CD4-positive, alpha-beta memory T cell (primary cell): ENCODE results near the gene KRT33A. TPM values are rescaled to one million over a fixed set of nuclear protein-coding genes. Genes with fewer than 3 reads are reported as not detected.

Experiments used
- CTCF ChIA-PET: fragments of 350-600 bp; sonication (Branson Sonifier 250); formaldehyde crosslinking; loops from one replicate; lab custom pipeline; 2021; ENCODE audit warnings: inconsistent platforms; ENCODE audit not compliant: partially characterized antibody; lab: Charles Lee
- POLR2A ChIA-PET: fragments of 350-600 bp; sonication (Branson Sonifier 250); formaldehyde crosslinking; loops from one replicate; lab custom pipeline; 2021; ENCODE audit not compliant: partially characterized antibody; lab: Charles Lee
- DNase-seq, 5 donors: peaks; one replicate each; pipeline versions ENCODE4 v3.0.0 to v3.0.0-alpha.2; 2020 to 2022; ENCODE audit warnings: mixed read lengths in 1 of 5
- H3K27ac ChIP-seq: one replicate; pipeline ENCODE4 v1.7.0; 2013; ENCODE audit warnings: low read depth, low read length
- H3K27me3 ChIP-seq: 2 replicates; pipeline ENCODE4 v1.7.0; 2013; ENCODE audit warnings: mild to moderate bottlenecking, low read length, moderate library complexity; ENCODE audit not compliant: insufficient read depth
- H3K36me3 ChIP-seq: 2 replicates; pipeline ENCODE4 v1.7.0; 2013; ENCODE audit warnings: mild to moderate bottlenecking, low read length, moderate library complexity; ENCODE audit not compliant: insufficient read depth
- H3K4me1 ChIP-seq: 2 replicates; pipeline ENCODE4 v1.7.0; 2013; ENCODE audit warnings: mild to moderate bottlenecking, low read length, moderate library complexity; ENCODE audit not compliant: insufficient read depth
- H3K4me3 ChIP-seq, 2 donors: one replicate each; pipeline ENCODE4 v1.7.0; 2013; ENCODE audit warnings: low read length in 2 of 2, mild to moderate bottlenecking in 1 of 2
- H3K9me3 ChIP-seq, 2 donors: one replicate each; pipeline ENCODE4 v1.7.0; 2013; ENCODE audit warnings: low read length in 2 of 2, control low read depth in 1 of 2; ENCODE audit not compliant: control insufficient read depth in 1 of 2
- H3K27ac Mint-ChIP-seq, 7 donors: one replicate each; pipeline ENCODE4 v1.8.0; 2020 to 2021; ENCODE audit warnings: mixed read lengths in 7 of 7, mild to moderate bottlenecking in 6 of 7, inconsistent platforms in 3 of 7, moderate library complexity in 3 of 7
- H3K27me3 Mint-ChIP-seq, 2 donors: one replicate each; pipeline ENCODE4 v1.8.0; 2020 to 2021; ENCODE audit warnings: mixed read lengths in 2 of 2
- H3K36me3 Mint-ChIP-seq, 2 donors: one replicate each; pipeline ENCODE4 v1.8.0; 2020 to 2021; ENCODE audit warnings: mixed read lengths in 2 of 2, inconsistent platforms in 1 of 2, mild to moderate bottlenecking in 1 of 2
- H3K4me1 Mint-ChIP-seq, 4 donors: one replicate each; pipeline ENCODE4 v1.8.0; 2020 to 2021; ENCODE audit warnings: mixed read lengths in 4 of 4, mild to moderate bottlenecking in 1 of 4
- H3K4me3 Mint-ChIP-seq, 8 donors: one replicate each; pipeline ENCODE4 v1.8.0; 2020 to 2021; ENCODE audit warnings: mixed read lengths in 8 of 8, mild to moderate bottlenecking in 7 of 8, moderate library complexity in 6 of 8, inconsistent platforms in 3 of 8
- H3K9me3 Mint-ChIP-seq, 8 donors: one replicate each; pipeline ENCODE4 v1.8.0; 2020 to 2021; ENCODE audit warnings: mixed read lengths in 8 of 8, mild to moderate bottlenecking in 5 of 8, inconsistent platforms in 3 of 8, moderate library complexity in 1 of 8
- intact Hi-C: fragments of 100-400 bp; cut with micrococcal nuclease; formaldehyde crosslinking; loops from one replicate; pipeline ENCODE4 v1.15.1; 2023
- polyA plus RNA-seq, 2 donors: library from polyadenylated mRNA; unstranded; fragments of 300-500 nt; fragmentation: Illumina TruSeq; gene quantifications; one replicate each; pipeline ENCODE4 v1.2.3, GENCODE V29; 2021
- total RNA-seq, 2 experiments: library from RNA; stranded (reverse); gene quantifications; one replicate each; pipeline ENCODE4 v1.2.3, GENCODE V29; 2021

The KRT33A gene
- total and polyA plus RNA-seq, 4 experiments from 2014 or later = not detected

DNA sequence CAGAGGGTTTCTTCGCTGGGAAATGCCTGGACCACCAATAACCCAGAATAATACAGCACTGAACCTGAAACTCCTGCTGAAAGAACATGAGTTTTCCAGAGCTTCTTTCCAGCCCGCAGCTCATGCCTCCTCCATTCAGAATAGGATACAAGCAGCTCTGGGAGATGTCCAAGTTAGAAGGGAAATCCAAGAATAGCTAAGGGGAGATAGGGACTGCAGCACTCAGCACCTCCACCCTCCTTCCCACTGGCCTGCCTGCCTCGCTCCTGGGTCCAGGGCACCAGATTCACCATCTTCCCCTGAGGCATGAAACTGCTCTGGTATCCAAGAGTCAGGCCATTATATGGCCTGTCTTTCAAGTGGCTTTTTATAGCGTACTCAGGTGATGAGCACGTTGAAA, 42.7 kb upstream of the KRT33A start:
- H3K36me3 ChIP-seq = no peaks in the 10 kb centered on the region
- H3K4me3 ChIP-seq = no peak overlapping the region
- H3K4me3 Mint-ChIP-seq = no peak overlapping the region
- no peak overlapping the region for H3K27ac ChIP-seq
- peaks cover 2 to 4% of the 10 kb centered on the region in 2 donors for H3K27me3 Mint-ChIP-seq
- H3K27me3 ChIP-seq = no peaks in the 10 kb centered on the region
- no peak overlapping the region for H3K27ac Mint-ChIP-seq
- no peaks in the 10 kb centered on the region for H3K9me3 ChIP-seq
- H3K4me1 Mint-ChIP-seq = peaks cover 0 to 3% (median 1%) of the 10 kb centered on the region in 4 donors
- DNase-seq = no peak
- H3K9me3 Mint-ChIP-seq = peaks cover 0 to 4% (median 0%) of the 10 kb centered on the region in 8 donors
- no peaks in the 10 kb centered on the region for H3K4me1 ChIP-seq
- H3K36me3 Mint-ChIP-seq = peaks cover 0 to 2% of the 10 kb centered on the region in 2 donors
- intact Hi-C loops = no loop called here
- CTCF ChIA-PET = no interaction called here
- POLR2A ChIA-PET = no interaction called here

DNA sequence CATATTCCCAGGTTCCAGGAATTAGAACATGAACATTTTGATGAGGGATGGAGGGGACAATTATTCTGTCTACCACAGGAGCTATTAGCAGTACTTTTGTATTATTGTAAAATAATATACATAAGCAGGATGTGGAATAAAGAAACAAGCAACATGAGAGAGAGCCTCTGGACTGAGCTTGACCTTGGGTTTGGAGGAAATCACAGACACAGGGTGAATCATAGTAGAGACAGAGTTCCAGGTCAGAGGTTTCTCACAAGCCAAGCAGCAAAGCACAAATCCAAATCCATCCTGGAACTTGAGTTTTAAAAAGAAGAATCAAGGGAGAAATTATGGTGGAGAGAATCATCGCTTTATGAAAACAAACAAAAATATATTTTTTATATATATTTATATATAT, 41.6 kb upstream of the KRT33A start:
- Histone ChIP-seq H3K27me3 (no peaks in the 10 kb centered on the region), H3K4me1 (no peaks in the 10 kb centered on the region), H3K36me3 (no peaks in the 10 kb centered on the region), H3K4me3 (no peak overlapping the region), H3K27ac (no peak overlapping the region), H3K9me3 (no peaks in the 10 kb centered on the region)
- Mint-ChIP-seq H3K27me3 (peaks cover 2 to 4% of the 10 kb centered on the region in 2 donors), H3K27ac (peak overlapping the region in 1 of 7 donors; percentile 53), H3K36me3 (peaks cover 2% of the 10 kb centered on the region in 2 donors), H3K4me3 (no peak overlapping the region), H3K9me3 (peaks cover 0 to 10% (median 4%) of the 10 kb centered on the region in 8 donors), H3K4me1 (peaks cover 0 to 3% (median 1%) of the 10 kb centered on the region in 4 donors)
- CTCF ChIA-PET = no interaction called here
- intact Hi-C loops = no loop called here
- POLR2A ChIA-PET = interaction anchor here (0.6 kb wide), 1 partner anchor 313 kb away, joined by 3 read pairs; no protein-coding TSS in a partner anchor
- DNase-seq = no peak

DNA sequence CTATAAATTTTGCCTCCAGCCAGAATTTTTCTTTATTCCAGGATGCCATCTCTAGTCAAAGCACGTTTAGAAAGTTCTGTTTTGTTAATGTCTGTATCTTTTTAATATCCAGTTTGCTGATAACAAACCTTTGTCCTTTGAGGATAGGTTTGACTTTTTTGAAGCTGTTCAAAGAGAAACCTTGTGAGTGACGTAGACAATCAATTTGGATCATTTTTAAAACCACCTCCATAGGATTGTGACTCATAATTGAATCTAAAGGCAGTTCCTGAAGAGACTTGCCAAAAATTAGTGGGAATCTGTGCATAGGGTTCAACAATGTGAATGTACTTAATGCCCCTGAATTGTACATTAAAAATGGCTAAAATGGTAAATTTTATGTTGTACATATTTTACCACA, 40.9 kb upstream of the KRT33A start:
- ChIA-PET POLR2A (no interaction called here), CTCF (interaction anchor here (1.2 to 1.9 kb wide), 2 partner anchors 8 to 92 kb away, joined by 3 to 4 read pairs; no protein-coding TSS in a partner anchor)
- no peak for DNase-seq
- H3K27ac Mint-ChIP-seq = no peak overlapping the region
- H3K4me3 ChIP-seq = no peak overlapping the region
- no peak overlapping the region for H3K4me3 Mint-ChIP-seq
- peaks cover 0 to 3% (median 1%) of the 10 kb centered on the region in 4 donors for H3K4me1 Mint-ChIP-seq
- no peaks in the 10 kb centered on the region for H3K4me1 ChIP-seq
- H3K36me3 Mint-ChIP-seq = peaks cover 2 to 6% of the 10 kb centered on the region in 2 donors
- H3K9me3 ChIP-seq = no peaks in the 10 kb centered on the region
- H3K27me3 Mint-ChIP-seq = peaks cover 2 to 4% of the 10 kb centered on the region in 2 donors
- H3K27me3 ChIP-seq = no peaks in the 10 kb centered on the region
- peaks cover 0 to 15% (median 10%) of the 10 kb centered on the region in 8 donors for H3K9me3 Mint-ChIP-seq
- H3K27ac ChIP-seq = no peak overlapping the region
- H3K36me3 ChIP-seq = no peaks in the 10 kb centered on the region
- intact Hi-C loops = no loop called here

DNA sequence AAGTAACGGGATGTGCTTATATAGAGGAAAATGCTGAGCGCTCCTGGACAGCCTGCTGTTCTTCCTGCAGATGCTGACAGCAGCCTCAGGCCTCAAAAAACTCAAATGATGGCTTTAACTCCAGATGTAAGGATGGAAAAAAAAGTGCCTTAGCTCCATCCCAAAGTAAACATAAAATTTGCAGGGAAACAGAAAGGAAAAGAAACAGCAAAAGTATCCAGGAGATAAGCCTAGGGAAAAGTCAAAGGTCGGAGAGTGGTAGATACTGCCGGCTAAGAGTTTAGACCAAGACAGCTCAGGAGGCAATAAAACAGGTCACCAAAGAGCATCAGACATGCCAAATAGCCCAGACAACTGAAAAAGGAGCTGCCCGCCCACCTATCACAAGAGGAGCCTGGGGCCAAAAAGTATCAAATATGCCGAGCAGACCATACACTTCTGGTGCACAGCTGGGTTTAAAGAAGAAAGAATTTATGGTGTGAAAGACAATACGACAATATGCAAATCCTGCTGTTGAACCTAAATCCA, 39.8 kb upstream of the KRT33A start:
- Mint-ChIP-seq H3K9me3 (peaks cover 0 to 21% (median 17%) of the 10 kb centered on the region in 8 donors), H3K36me3 (peaks cover 2 to 7% of the 10 kb centered on the region in 2 donors), H3K4me1 (no peaks in the 10 kb centered on the region), H3K4me3 (no peak overlapping the region), H3K27me3 (peaks cover 2 to 4% of the 10 kb centered on the region in 2 donors), H3K27ac (no peak overlapping the region)
- CTCF ChIA-PET = interaction anchor here (1.2 to 1.9 kb wide), 2 partner anchors 9 to 93 kb away, joined by 3 to 4 read pairs; no protein-coding TSS in a partner anchor
- no peaks in the 10 kb centered on the region for H3K4me1 ChIP-seq
- no peak overlapping the region for H3K4me3 ChIP-seq
- no peak overlapping the region for H3K27ac ChIP-seq
- no peaks in the 10 kb centered on the region for H3K36me3 ChIP-seq
- intact Hi-C loops = no loop called here
- H3K9me3 ChIP-seq = no peaks in the 10 kb centered on the region
- DNase-seq = no peak
- POLR2A ChIA-PET = no interaction called here
- H3K27me3 ChIP-seq = no peaks in the 10 kb centered on the region

DNA sequence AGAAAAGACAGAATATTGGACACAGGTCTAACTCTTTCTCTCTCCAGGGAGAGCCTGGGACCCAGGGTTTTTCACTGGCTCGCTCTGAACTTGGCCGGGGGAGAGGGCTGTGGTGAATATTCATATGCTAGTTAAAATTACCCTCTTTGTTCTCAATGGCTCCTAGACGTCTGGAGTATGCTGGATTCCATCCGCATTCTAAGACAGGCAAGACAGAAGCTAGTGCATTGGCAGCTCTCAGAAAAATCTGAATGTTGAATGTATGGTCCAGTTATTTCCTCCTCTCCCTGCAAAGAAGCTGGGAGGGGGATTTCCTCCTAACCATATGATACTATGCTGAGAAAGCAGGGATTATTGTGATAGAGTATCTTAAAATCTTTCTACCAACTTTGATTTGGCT, 37.0 kb upstream of the KRT33A start:
- Mint-ChIP-seq H3K36me3 (peaks cover 2 to 7% of the 10 kb centered on the region in 2 donors), H3K4me1 (no peaks in the 10 kb centered on the region), H3K27ac (no peak overlapping the region), H3K4me3 (no peak overlapping the region), H3K27me3 (peaks cover 2 to 4% of the 10 kb centered on the region in 2 donors), H3K9me3 (peaks cover 0 to 21% (median 18%) of the 10 kb centered on the region in 8 donors)
- Histone ChIP-seq H3K36me3 (no peaks in the 10 kb centered on the region), H3K27me3 (no peaks in the 10 kb centered on the region), H3K4me1 (no peaks in the 10 kb centered on the region), H3K27ac (no peak overlapping the region), H3K9me3 (no peaks in the 10 kb centered on the region), H3K4me3 (no peak overlapping the region)
- ChIA-PET CTCF (no interaction called here), POLR2A (no interaction called here)
- no peak for DNase-seq
- intact Hi-C loops = no loop called here

DNA sequence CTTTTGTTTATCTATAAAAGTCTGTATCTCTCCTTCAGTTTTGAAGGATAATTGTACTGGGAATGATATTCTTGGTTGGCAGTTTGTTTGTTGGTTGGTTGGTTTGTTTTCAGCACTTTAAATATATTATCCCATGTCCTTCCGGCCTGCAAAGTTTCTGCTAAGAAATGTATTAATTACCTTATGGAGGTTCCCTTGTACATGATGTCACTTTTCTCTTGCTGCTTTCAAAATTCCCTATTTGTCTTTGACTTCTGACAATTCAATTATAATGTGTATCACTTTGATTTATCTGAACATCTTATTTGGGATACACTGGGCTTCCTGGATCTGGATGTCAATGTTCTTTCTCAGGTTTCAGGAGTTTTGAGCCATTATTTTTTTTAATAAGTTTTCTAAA, 35.6 kb upstream of the KRT33A start:
- Mint-ChIP-seq H3K4me3 (no peak overlapping the region), H3K9me3 (peaks cover 0 to 21% (median 18%) of the 10 kb centered on the region in 8 donors), H3K4me1 (no peaks in the 10 kb centered on the region), H3K36me3 (peaks cover 2 to 7% of the 10 kb centered on the region in 2 donors), H3K27ac (no peak overlapping the region), H3K27me3 (peaks cover 0 to 2% of the 10 kb centered on the region in 2 donors)
- H3K27ac ChIP-seq = no peak overlapping the region
- no peak for DNase-seq
- ChIA-PET CTCF (no interaction called here), POLR2A (no interaction called here)
- intact Hi-C loops = no loop called here
- H3K36me3 ChIP-seq = no peaks in the 10 kb centered on the region
- H3K27me3 ChIP-seq = no peaks in the 10 kb centered on the region
- no peak overlapping the region for H3K4me3 ChIP-seq
- no peaks in the 10 kb centered on the region for H3K9me3 ChIP-seq
- H3K4me1 ChIP-seq = no peaks in the 10 kb centered on the region

DNA sequence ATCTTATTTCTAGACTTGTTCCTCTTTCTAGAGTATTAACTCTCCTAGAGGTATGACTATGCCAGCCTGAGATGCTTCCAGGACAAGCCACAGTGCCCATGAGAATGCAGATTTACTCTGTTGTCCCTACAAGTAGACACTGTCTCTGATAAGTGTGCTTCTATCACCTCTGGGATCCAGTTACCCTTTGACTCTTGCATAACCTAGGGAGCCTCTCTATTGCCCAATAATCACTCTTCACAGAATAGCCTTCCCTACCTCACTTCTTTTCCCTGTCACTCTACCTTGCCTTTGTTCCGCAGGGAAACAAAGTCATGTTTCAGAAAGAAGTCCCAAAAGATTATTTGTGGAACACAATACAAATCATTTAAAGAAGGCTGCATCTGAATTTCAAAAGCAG, 33.1 kb upstream of the KRT33A start:
- intact Hi-C loops = no loop called here
- Histone ChIP-seq H3K4me1 (no peaks in the 10 kb centered on the region), H3K27me3 (no peaks in the 10 kb centered on the region), H3K36me3 (no peaks in the 10 kb centered on the region), H3K27ac (no peak overlapping the region), H3K9me3 (no peaks in the 10 kb centered on the region), H3K4me3 (no peak overlapping the region)
- no peak overlapping the region for H3K27ac Mint-ChIP-seq
- no peaks in the 10 kb centered on the region for H3K27me3 Mint-ChIP-seq
- no peak overlapping the region for H3K4me3 Mint-ChIP-seq
- POLR2A ChIA-PET = no interaction called here
- H3K4me1 Mint-ChIP-seq = peaks cover under 1 to 10% (median 2%) of the 10 kb centered on the region in 4 donors
- CTCF ChIA-PET = no interaction called here
- H3K36me3 Mint-ChIP-seq = peaks cover 2 to 7% of the 10 kb centered on the region in 2 donors
- peaks cover 0 to 21% (median 18%) of the 10 kb centered on the region in 8 donors for H3K9me3 Mint-ChIP-seq
- DNase-seq = no peak
